SK-N-SH (cell line): ENCODE results near the gene ASMTL.
A peak's percentile ranks its signal among the peaks of the same experiment; 100 is the strongest.

ENCODE experiments used
- CTCF ChIP-seq: fragments of 200-600 bp; sonication (generic); IDR thresholded peaks from 2 replicates; pipeline ENCODE4 v1.6.1; 2017; ENCODE audit warnings: antibody characterized with exemption, mild to moderate bottlenecking, moderate library complexity
- EZH2phosphoT487 ChIP-seq: fragments of 200-600 bp; sonication (generic); IDR thresholded peaks from 2 replicates; pipeline ENCODE4 v1.6.1; 2017; ENCODE audit warnings: low read depth, mixed run types, mild to moderate bottlenecking, antibody characterized with exemption, moderate library complexity, borderline replicate concordance
- MAX ChIP-seq: IDR thresholded peaks from 2 replicates; pipeline ENCODE4 v1.4.0; 2012; ENCODE audit warnings: low read depth
- NRF1 ChIP-seq: IDR thresholded peaks from 2 replicates; pipeline ENCODE4 v1.6.1; 2012; ENCODE audit warnings: low read depth, mild to moderate bottlenecking, low read length
- POLR2AphosphoS5 ChIP-seq: IDR thresholded peaks from 2 replicates; pipeline ENCODE4 v1.6.1; 2012; ENCODE audit warnings: low read depth, low read length
- RAD21 ChIP-seq: IDR thresholded peaks from 2 replicates; pipeline ENCODE4 v1.6.1; 2012; ENCODE audit warnings: mild to moderate bottlenecking, low read length
- REST ChIP-seq: IDR thresholded peaks from 2 replicates; pipeline ENCODE4 v1.6.1; 2012; ENCODE audit warnings: mild to moderate bottlenecking, low read depth, low read length, moderate library complexity
- RXRA ChIP-seq: IDR thresholded peaks from 2 replicates; pipeline ENCODE4 v1.4.0; 2012; ENCODE audit warnings: low read depth, mild to moderate bottlenecking, borderline replicate concordance
- SIN3A ChIP-seq: IDR thresholded peaks from 2 replicates; pipeline ENCODE4 v1.6.1; 2012; ENCODE audit warnings: low read depth, mild to moderate bottlenecking, low read length, moderate library complexity, borderline replicate concordance

- TF ChIP-seq RAD21 = no peak
- no peak for TF ChIP-seq CTCF
- no peak for TF ChIP-seq REST
- 0 out of 2 replicates have a peak, but pooled peaks have one; percentile 14 for TF ChIP-seq POLR2AphosphoS5
- no peak for TF ChIP-seq NRF1
- no peak for TF ChIP-seq EZH2phosphoT487
- TF ChIP-seq SIN3A = no peak
- no peak for TF ChIP-seq MAX
- no peak for TF ChIP-seq RXRA
Observed at GRCh38 chrX:1418901-1419544, 33.7 kb downstream of the ASMTL start.
